Gastrocnemius medialis (tissue), 4 donors: ENCODE measurements around the gene VWA8. TPM values are rescaled to one million over a fixed set of nuclear protein-coding genes. Genes with fewer than 3 reads are reported as not detected.

ENCODE experiments used
- ATAC-seq, 2 donors: fragments of 150-250 bp; one replicate each; pipeline ENCODE4 v1.9.1; 2016
- DNase-seq, 2 donors: peaks; one replicate each; pipeline ENCODE4 v3.0.0-alpha.2; 2019
- H3K27ac ChIP-seq, 4 donors: fragments of 200-600 bp; sonication (generic); 1 replicate in 1 of 4; 2 replicates in 3 of 4; pipeline ENCODE4 v1.5.1; 2016 to 2018; ENCODE audit warnings: mild to moderate bottlenecking in 2 of 4, moderate library complexity in 1 of 4
- H3K27me3 ChIP-seq, 3 donors: fragments of 200-600 bp; sonication (generic) in 2 of 3; 1 replicate in 1 of 3; 2 replicates in 2 of 3; pipeline versions ENCODE4 v1.5.1 to v1.6.0; 2016 to 2019; ENCODE audit warnings: mild to moderate bottlenecking in 1 of 3, moderate library complexity in 1 of 3
- H3K36me3 ChIP-seq, 2 donors: fragments of 200-600 bp; sonication (generic) in 1 of 2; one replicate each; pipeline ENCODE4 v1.5.1; 2017 to 2018
- H3K4me1 ChIP-seq, 2 donors: fragments of 200-600 bp; sonication (generic) in 1 of 2; one replicate each; pipeline ENCODE4 v1.5.1; 2016 to 2017; ENCODE audit warnings: mild to moderate bottlenecking in 2 of 2
- H3K4me3 ChIP-seq, 4 donors: fragments of 200-600 bp; sonication (generic) in 3 of 4; 1 replicate in 1 of 4; 2 replicates in 3 of 4; pipeline ENCODE4 v1.5.1; 2016 to 2019; ENCODE audit warnings: mild to moderate bottlenecking in 2 of 4
- H3K9me3 ChIP-seq, 3 donors: fragments of 200-600 bp; sonication (generic) in 2 of 3; 1 replicate in 1 of 3; 2 replicates in 2 of 3; pipeline ENCODE4 v1.5.1; 2016 to 2019
- CTCF ChIP-seq, 5 experiments: fragments of 450-650 bp in 3 of 5; fragments of 200-600 bp in 2 of 5; sonication (generic) in 2 of 5; IDR thresholded peaks in 4 of 5; conservative IDR thresholded peaks in 1 of 5; 1 replicate in 4 of 5; 2 replicates in 1 of 5; pipeline ENCODE4 v1.5.1; 2016 to 2019; ENCODE audit warnings: antibody characterized with exemption in 5 of 5, mild to moderate bottlenecking in 3 of 5, moderate library complexity in 3 of 5
- POLR2A ChIP-seq, 2 donors: fragments of 450-650 bp; IDR thresholded peaks; one replicate each; pipeline ENCODE4 v1.6.1; 2017; ENCODE audit warnings: antibody characterized with exemption in 2 of 2, mild to moderate bottlenecking in 2 of 2, moderate library complexity in 2 of 2
- in situ Hi-C, 4 donors: fragments of 200-750 bp; cut with MboI; loops; one replicate each; pipeline versions ENCODE4 v1.15.0 to v1.8.0; 2017; ENCODE audit warnings: low sequenced_read_pairs in 4 of 4
- intact Hi-C: fragments of 100-400 bp; cut with DNase I; formaldehyde crosslinking; loops from one replicate; pipeline ENCODE4 v1.15.1; 2023; ENCODE audit warnings: low total_unique reads
- total RNA-seq, 4 donors: library from RNA; depleted of rRNA; stranded (reverse); fragments of >200 nt; gene quantifications; one replicate each; pipeline versions ENCODE4 v1.1.0 to v1.2.3, GENCODE V29; 2016

VWA8 gene
- total RNA-seq, 4 donors from 2014 or later, result 24.7 to 37.9 (median 29.7) TPM

GRCh38 chr13:41802043-41802683 is 158.7 kb downstream of the VWA8 start:
- Histone ChIP-seq H3K27ac (no peak overlapping the region), H3K27me3 (no peaks in the 10 kb centered on the region), H3K4me3 (no peak overlapping the region), H3K9me3 (no peaks in the 10 kb centered on the region), H3K4me1 (no peaks in the 10 kb centered on the region), H3K36me3 (no peaks in the 10 kb centered on the region)
- in situ Hi-C loops, result no loop called here
- intact Hi-C loops, result no loop called here
- TF ChIP-seq POLR2A (IDR thresholded peaks at IDR 0.05), result no peak
- TF ChIP-seq CTCF (IDR thresholded peaks at IDR 0.05 in 4 of 5, conservative IDR thresholded peaks at IDR 0.05 in 1 of 5), result no peak
- no peak for ATAC-seq
- no peak for DNase-seq

GRCh38 chr13:41791056-41791455 is 169.9 kb downstream of the VWA8 start:
- intact Hi-C loops (no loop called here), in situ Hi-C loops (no loop called here)
- no peaks in the 10 kb centered on the region for H3K27me3 ChIP-seq
- H3K9me3 ChIP-seq, result no peaks in the 10 kb centered on the region
- no peak overlapping the region for H3K27ac ChIP-seq
- no peak for TF ChIP-seq POLR2A (IDR thresholded peaks at IDR 0.05)
- ATAC-seq, result no peak
- peaks cover 0 to 2% of the 10 kb centered on the region in 2 donors for H3K4me1 ChIP-seq
- H3K4me3 ChIP-seq, result no peak overlapping the region
- no peak for DNase-seq
- H3K36me3 ChIP-seq, result peaks cover 0 to 7% of the 10 kb centered on the region in 2 donors

GRCh38 chr13:41788552-41788951 is 172.4 kb downstream of the VWA8 start:
- intact Hi-C loops, result no loop called here
- in situ Hi-C loops, result no loop called here
- Histone ChIP-seq H3K27ac (no peak overlapping the region), H3K9me3 (no peaks in the 10 kb centered on the region), H3K4me1 (peaks cover 0 to 12% of the 10 kb centered on the region in 2 donors), H3K4me3 (no peak overlapping the region), H3K27me3 (no peaks in the 10 kb centered on the region), H3K36me3 (peaks cover 0 to 3% of the 10 kb centered on the region in 2 donors)
- TF ChIP-seq CTCF (IDR thresholded peaks at IDR 0.05 in 4 of 5, conservative IDR thresholded peaks at IDR 0.05 in 1 of 5), result no peak
- no peak for TF ChIP-seq POLR2A (IDR thresholded peaks at IDR 0.05)
- DNase-seq, result no peak
- ATAC-seq, result no peak

GRCh38 chr13:41785402-41786172 is 175.3 kb downstream of the VWA8 start:
- no peaks in the 10 kb centered on the region for H3K36me3 ChIP-seq
- no peak overlapping the region for H3K4me3 ChIP-seq
- TF ChIP-seq CTCF (IDR thresholded peaks at IDR 0.05 in 4 of 5, conservative IDR thresholded peaks at IDR 0.05 in 1 of 5) (no peak), POLR2A (IDR thresholded peaks at IDR 0.05) (no peak)
- ATAC-seq, result no peak
- no peak overlapping the region for H3K27ac ChIP-seq
- no peaks in the 10 kb centered on the region for H3K9me3 ChIP-seq
- H3K4me1 ChIP-seq, result peaks cover 15 to 29% of the 10 kb centered on the region in 2 donors
- intact Hi-C loops, result no loop called here
- no peak for DNase-seq
- in situ Hi-C loops, result no loop called here
- no peaks in the 10 kb centered on the region for H3K27me3 ChIP-seq

- in situ Hi-C loops, result no loop called here
- DNase-seq (no peak), ATAC-seq (no peak)
- TF ChIP-seq CTCF (IDR thresholded peaks at IDR 0.05 in 4 of 5, conservative IDR thresholded peaks at IDR 0.05 in 1 of 5) (no peak), POLR2A (IDR thresholded peaks at IDR 0.05) (no peak)
- Histone ChIP-seq H3K27me3 (no peaks in the 10 kb centered on the region), H3K4me3 (no peak overlapping the region), H3K27ac (no peak overlapping the region), H3K9me3 (no peaks in the 10 kb centered on the region), H3K36me3 (no peaks in the 10 kb centered on the region), H3K4me1 (peaks cover 15 to 29% of the 10 kb centered on the region in 2 donors)
- intact Hi-C loops, result no loop called here
Observed at GRCh38 chr13:41782086-41782485, 178.8 kb downstream of the VWA8 start.
